GM19193 (cell line): ENCODE measurements around the gene SH3TC1.

Source experiments
- POLR2A ChIP-seq: IDR thresholded peaks from 4 replicates; pipeline ENCODE4 v1.6.1; 2011; ENCODE audit not compliant: insufficient read depth, insufficient read length; ENCODE audit errors: extremely low read depth

Gene SH3TC1

GRCh38 chr4:8159537-8160232 is 39.4 kb upstream of the SH3TC1 start:
- TF ChIP-seq POLR2A: no peak

GRCh38 chr4:8160233-8160560 is 38.9 kb upstream of the SH3TC1 start:
- TF ChIP-seq POLR2A: no peak

- TF ChIP-seq POLR2A: no peak
Measured at GRCh38 chr4:8160572-8160971, 38.5 kb upstream of the SH3TC1 start.

GRCh38 chr4:8162625-8163024 is 36.5 kb upstream of the SH3TC1 start:
- no peak for TF ChIP-seq POLR2A

- TF ChIP-seq POLR2A: no peak
Measured at GRCh38 chr4:8163026-8163425, 36.1 kb upstream of the SH3TC1 start.

- no peak for TF ChIP-seq POLR2A
Measured at GRCh38 chr4:8163436-8164193, 35.5 kb upstream of the SH3TC1 start.

GRCh38 chr4:8164194-8164565 is 34.9 kb upstream of the SH3TC1 start:
- TF ChIP-seq POLR2A: no peak

- TF ChIP-seq POLR2A: no peak
Measured at GRCh38 chr4:8164687-8165086, 34.4 kb upstream of the SH3TC1 start.

- no peak for TF ChIP-seq POLR2A
Measured at GRCh38 chr4:8165374-8165896, 33.7 kb upstream of the SH3TC1 start.

GRCh38 chr4:8167291-8167690 is 31.8 kb upstream of the SH3TC1 start:
- TF ChIP-seq POLR2A: no peak

GRCh38 chr4:8167815-8168214 is 31.3 kb upstream of the SH3TC1 start:
- TF ChIP-seq POLR2A: no peak

- TF ChIP-seq POLR2A: no peak
Measured at GRCh38 chr4:8168232-8168631, 30.9 kb upstream of the SH3TC1 start.

- no peak for TF ChIP-seq POLR2A
Measured at GRCh38 chr4:8168832-8169598, 30.1 kb upstream of the SH3TC1 start.

GRCh38 chr4:8169763-8170162 is 29.3 kb upstream of the SH3TC1 start:
- TF ChIP-seq POLR2A: no peak

GRCh38 chr4:8170341-8170740 is 28.7 kb upstream of the SH3TC1 start:
- no peak for TF ChIP-seq POLR2A
